ENCODE measurements around the gene GRID1. TPM values are rescaled to one million over a fixed set of nuclear protein-coding genes. Genes with fewer than 3 reads are reported as not detected.

Gene GRID1
- total RNA-seq, 1 donor: not detected

DNA sequence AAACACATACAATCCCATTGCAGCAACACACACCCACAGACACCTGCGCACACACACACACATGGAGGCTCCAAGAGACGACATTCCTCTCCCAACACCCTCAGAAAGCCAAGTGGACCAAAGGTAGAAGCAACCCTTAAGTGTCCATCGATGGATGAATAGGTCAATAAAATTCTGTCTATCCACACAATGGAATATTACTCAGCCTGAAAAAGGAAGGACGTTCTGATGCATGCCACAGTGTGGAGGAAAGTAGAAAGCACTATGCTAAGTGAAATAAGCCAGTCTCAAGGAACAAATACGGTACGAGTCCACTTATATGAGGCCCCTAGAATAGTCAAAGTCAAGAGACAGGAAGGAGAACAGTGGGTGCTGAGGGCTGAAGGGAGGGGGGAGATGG is 174.4 kb downstream of the GRID1 start:
- no peak for DNase-seq (ENCODE audit: low read depth)
- TF ChIP-seq, protein P1, sequence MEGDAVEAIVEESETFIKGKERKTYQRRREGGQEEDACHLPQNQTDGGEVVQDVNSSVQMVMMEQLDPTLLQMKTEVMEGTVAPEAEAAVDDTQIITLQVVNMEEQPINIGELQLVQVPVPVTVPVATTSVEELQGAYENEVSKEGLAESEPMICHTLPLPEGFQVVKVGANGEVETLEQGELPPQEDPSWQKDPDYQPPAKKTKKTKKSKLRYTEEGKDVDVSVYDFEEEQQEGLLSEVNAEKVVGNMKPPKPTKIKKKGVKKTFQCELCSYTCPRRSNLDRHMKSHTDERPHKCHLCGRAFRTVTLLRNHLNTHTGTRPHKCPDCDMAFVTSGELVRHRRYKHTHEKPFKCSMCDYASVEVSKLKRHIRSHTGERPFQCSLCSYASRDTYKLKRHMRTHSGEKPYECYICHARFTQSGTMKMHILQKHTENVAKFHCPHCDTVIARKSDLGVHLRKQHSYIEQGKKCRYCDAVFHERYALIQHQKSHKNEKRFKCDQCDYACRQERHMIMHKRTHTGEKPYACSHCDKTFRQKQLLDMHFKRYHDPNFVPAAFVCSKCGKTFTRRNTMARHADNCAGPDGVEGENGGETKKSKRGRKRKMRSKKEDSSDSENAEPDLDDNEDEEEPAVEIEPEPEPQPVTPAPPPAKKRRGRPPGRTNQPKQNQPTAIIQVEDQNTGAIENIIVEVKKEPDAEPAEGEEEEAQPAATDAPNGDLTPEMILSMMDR (IDR thresholded peaks at IDR 0.05; ENCODE audit: insufficient read depth, low read length): no peak
- H3K4me3 ChIP-seq (ENCODE audit: low read depth, low read length): no peak overlapping the region

DNA sequence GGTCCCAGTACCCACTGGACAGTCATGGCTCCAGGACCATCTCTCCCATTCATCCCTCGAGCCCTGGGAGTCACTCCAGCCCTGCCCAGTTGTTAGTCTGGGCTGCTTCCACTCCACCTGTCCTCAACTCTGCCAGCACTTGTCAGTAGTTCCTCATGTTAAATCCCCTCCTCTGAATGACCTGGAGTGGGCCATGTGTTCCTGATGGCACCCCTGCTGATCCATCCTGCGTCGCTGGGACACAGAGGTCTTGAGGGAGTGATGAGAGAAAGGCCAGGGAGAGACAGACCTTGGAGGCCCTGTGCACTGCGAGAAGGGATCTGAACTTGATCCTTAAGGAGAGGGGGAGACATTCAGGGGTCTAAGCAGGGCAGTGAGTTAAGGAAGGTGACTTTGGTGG is 174.9 kb downstream of the GRID1 start:
- TF ChIP-seq, protein P1 (IDR thresholded peaks at IDR 0.05; ENCODE audit: insufficient read depth, low read length): no peak
- no peak overlapping the region for H3K4me3 ChIP-seq (ENCODE audit: low read depth, low read length)
- no peak for DNase-seq (ENCODE audit: low read depth)

DNA sequence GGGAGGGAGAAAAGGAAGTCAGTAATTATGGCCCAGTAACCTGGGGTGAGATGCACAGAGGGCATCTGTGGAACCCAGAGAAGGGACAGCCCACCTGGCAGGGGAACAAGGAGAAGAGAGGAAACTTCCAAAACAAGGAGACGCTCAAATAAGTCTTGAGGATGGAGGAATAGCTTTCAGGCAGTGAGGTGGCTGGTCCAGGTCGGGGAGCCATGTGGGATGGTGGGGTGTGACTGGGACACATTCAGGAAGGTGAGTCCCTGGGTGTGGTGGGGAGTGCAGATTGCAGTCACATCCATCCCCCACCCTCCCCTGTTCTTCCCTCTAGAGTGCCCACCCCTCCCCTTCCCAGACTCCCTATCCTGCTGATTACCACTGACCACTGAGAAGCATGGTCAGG is 175.4 kb downstream of the GRID1 start:
- no peak for DNase-seq (ENCODE audit: low read depth)
- TF ChIP-seq, protein P1 (IDR thresholded peaks at IDR 0.05; ENCODE audit: insufficient read depth, low read length): no peak
- H3K4me3 ChIP-seq (ENCODE audit: low read depth, low read length): no peak overlapping the region

GRCh38 chr10:86190291-86190690 is 176.3 kb downstream of the GRID1 start:
- no peak overlapping the region for H3K4me3 ChIP-seq (ENCODE audit: low read depth, low read length)
- DNase-seq (ENCODE audit: low read depth): no peak
- TF ChIP-seq, protein P1 (IDR thresholded peaks at IDR 0.05; ENCODE audit: insufficient read depth, low read length): no peak

DNA sequence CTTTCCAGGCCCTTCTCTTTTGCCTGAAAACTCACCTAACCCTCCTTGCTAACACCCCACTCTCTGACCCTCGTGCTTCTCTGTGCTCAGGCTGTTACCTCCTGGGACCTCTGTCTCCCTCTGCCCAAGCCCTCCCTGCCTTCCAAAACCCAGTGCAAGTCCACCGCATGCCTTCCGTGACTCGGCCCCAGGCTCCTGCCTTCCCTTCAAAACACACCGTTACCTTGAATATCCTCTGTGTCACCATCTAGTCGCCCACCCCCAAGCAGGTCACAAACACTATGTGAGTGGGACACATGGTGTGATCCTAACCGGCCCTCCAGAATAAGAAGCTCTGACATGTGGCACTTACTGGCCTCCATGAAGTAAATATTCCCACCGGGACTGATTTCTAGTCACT is 176.7 kb downstream of the GRID1 start:
- TF ChIP-seq, protein P1 (IDR thresholded peaks at IDR 0.05; ENCODE audit: insufficient read depth, low read length): no peak
- no peak overlapping the region for H3K4me3 ChIP-seq (ENCODE audit: low read depth, low read length)
- DNase-seq (ENCODE audit: low read depth): no peak

- no peak for DNase-seq (ENCODE audit: low read depth)
- no peak overlapping the region for H3K4me3 ChIP-seq (ENCODE audit: low read depth, low read length)
- TF ChIP-seq, protein P1 (IDR thresholded peaks at IDR 0.05; ENCODE audit: insufficient read depth, low read length): no peak
Measured at GRCh38 chr10:86188796-86189558, 177.6 kb downstream of the GRID1 start.

DNA sequence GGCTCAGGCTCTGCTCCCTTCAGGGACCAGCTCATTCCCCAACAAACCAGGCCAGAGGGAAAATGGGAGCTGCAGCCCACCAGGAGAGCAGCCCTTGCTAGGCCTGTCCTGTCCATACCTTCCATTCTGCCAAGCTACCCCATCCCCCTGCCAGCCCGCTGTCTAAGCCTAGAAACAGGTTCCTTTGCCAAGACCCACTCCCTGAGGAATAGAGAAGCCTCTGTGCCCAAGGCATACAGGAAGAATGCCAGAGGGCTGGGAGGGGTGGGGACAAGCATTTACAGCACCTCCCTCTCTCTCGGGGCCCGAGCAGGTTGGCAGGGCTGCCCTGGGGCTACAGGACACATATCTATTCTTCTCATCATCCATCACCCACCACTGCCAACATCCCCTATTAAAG is 178.3 kb downstream of the GRID1 start:
- DNase-seq (ENCODE audit: low read depth): no peak
- no peak overlapping the region for H3K4me3 ChIP-seq (ENCODE audit: low read depth, low read length)
- TF ChIP-seq, protein P1 (IDR thresholded peaks at IDR 0.05; ENCODE audit: insufficient read depth, low read length): no peak

Measured in fibroblast of the aortic adventitia (primary cell).